Transverse colon (tissue), 4 donors: Measurements from ENCODE around the gene KRTAP10-8.

Source experiments
- POLR2A ChIP-seq: fragments of 450-650 bp; IDR thresholded peaks from one replicate; pipeline ENCODE4 v1.6.1; 2016; ENCODE audit warnings: antibody characterized with exemption, mild to moderate bottlenecking, moderate library complexity
- POLR2AphosphoS5 ChIP-seq, 3 donors: sonication (generic); formaldehyde crosslinking; IDR thresholded peaks; one replicate each; pipeline ENCODE4 v1.6.1; 2016; ENCODE audit warnings: antibody characterized with exemption in 3 of 3
- TF ChIP-seq, protein P1 (sequence below), 5 experiments: fragments of 200-600 bp in 3 of 5; fragments of 450-650 bp in 2 of 5; sonication (generic) in 3 of 5; IDR thresholded peaks; 1 replicate in 2 of 5; 2 replicates in 3 of 5; pipeline ENCODE4 v1.5.1; 2016 to 2017; ENCODE audit warnings: antibody characterized with exemption in 5 of 5, inconsistent platforms in 3 of 5, mild to moderate bottlenecking in 2 of 5, moderate library complexity in 1 of 5

GRCh38 chr21:44626262-44626661 is 14.4 kb downstream of the KRTAP10-8 start:
- TF ChIP-seq POLR2A: no peak
- TF ChIP-seq, protein P1, sequence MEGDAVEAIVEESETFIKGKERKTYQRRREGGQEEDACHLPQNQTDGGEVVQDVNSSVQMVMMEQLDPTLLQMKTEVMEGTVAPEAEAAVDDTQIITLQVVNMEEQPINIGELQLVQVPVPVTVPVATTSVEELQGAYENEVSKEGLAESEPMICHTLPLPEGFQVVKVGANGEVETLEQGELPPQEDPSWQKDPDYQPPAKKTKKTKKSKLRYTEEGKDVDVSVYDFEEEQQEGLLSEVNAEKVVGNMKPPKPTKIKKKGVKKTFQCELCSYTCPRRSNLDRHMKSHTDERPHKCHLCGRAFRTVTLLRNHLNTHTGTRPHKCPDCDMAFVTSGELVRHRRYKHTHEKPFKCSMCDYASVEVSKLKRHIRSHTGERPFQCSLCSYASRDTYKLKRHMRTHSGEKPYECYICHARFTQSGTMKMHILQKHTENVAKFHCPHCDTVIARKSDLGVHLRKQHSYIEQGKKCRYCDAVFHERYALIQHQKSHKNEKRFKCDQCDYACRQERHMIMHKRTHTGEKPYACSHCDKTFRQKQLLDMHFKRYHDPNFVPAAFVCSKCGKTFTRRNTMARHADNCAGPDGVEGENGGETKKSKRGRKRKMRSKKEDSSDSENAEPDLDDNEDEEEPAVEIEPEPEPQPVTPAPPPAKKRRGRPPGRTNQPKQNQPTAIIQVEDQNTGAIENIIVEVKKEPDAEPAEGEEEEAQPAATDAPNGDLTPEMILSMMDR (IDR thresholded peaks at IDR 0.05): no peak
- no peak for TF ChIP-seq POLR2AphosphoS5 (IDR thresholded peaks at IDR 0.05)
